GM19463 (cell line): Measurements from ENCODE around the gene ZNF445.
"Not testable (repeated sequence)": the region's sequence is repeated elsewhere in the genome, so short reads cannot be mapped to it uniquely, and the experiment has no call there.

ENCODE experiments used
- ATAC-seq: cut with Tn5 transposase; IDR thresholded peaks from one replicate; pipeline ENCODE4 v1.9.1; 2021; ENCODE audit warnings: mild to moderate bottlenecking, moderate library complexity; ENCODE audit not compliant: unreplicated experiment

Gene ZNF445

DNA sequence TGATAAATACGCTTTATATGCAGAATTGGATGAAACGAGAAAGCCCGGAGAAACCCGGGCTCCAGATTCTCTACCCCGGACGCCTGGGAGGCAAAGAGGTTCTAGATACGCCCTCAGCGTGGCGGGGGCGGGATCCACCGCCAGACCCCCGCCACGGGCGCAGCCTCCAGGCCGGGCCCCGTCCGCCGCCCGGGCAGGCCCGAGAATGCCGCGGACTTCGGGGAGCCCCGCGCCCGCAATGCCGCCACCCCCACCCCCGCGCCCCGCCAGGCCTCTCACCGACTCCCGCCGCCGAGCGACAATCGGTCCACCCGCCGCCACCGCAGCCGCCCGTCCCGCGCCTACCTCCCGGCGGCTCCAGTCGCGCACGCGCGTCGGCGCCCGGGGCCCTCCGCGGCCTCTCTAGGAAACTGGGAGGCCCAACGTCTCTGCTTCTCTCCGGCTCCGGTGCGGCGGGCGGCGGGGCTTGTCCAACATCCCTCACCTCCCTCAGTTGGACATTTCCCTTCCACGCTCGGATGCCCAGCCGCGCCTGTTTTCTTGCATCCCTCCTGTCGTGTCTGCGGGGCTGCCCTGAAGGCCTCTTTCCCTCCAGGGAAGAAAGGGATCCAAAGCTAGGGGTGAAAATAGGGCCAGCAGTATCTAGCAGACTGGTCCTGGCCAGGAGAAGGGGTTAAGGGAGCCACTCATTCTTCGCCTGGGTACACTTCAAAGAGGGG lies at the start of gene ZNF445:
Gene ZNF445 (minus strand): TSS at position 359 of the 719 bp plus-strand sequence. CDS start 22,121 bp downstream, outside the sequence.
- ATAC-seq, result peak; percentile 87

DNA sequence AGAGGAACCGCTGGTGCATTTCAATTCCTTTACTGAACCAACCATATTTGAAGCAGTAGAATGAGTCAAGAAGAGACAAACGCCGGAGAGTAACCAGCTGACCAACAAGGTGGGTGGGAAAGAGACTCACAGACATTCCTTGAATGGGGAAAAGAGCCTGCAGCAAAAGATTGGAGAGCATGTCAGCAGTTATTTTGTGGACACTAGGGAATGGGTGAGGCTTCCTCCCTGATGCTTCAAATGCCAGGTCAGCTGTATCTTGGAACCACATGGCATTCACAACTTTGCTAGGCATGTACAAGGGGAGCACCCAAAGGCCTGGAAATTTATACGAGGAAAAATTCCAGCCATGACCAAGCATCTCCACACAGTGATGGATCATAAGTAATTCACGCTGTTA lies 47.6 kb upstream of the ZNF445 start:
- no peak for ATAC-seq

DNA sequence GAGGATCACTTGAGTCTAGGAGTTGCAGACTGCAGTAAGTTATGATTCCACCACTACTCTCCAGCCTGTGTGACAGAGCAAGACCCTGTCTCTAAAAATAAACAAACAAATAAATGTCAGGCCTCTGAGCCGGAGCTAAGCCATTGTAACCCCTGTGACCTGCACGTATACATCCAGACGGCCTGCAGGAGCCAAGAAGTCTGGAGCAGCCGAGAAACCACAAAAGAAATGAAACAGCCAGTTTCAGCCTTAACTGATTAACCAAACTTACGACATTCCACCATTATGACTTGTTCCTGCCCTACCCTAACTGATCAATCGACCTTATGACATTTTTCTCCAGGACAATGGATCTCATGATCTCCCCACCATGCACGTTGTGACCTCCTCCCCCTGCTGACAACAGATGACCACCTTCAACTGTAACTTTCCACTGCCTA lies 45.0 kb upstream of the ZNF445 start:
- ATAC-seq, result no peak

DNA sequence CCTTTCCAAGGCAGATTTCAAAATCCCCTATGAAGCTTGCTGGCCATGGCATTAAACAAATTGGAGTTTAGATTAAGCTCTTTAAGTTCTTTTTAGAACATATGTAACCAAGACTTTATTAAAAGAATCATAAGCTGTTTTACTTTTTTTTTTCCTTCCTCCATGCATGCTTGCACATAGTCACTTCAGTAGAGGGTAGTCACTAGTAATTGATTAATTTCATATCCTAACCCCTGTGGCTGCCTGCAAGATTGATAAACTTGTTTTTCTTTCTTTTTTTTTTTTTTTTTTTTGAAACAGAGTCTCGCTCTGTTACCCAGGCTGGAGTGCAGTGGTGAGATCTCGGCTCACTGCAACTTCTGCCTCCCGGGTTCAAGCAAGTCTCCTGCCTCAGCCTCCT lies 44.3 kb upstream of the ZNF445 start:
- ATAC-seq, result no peak

DNA sequence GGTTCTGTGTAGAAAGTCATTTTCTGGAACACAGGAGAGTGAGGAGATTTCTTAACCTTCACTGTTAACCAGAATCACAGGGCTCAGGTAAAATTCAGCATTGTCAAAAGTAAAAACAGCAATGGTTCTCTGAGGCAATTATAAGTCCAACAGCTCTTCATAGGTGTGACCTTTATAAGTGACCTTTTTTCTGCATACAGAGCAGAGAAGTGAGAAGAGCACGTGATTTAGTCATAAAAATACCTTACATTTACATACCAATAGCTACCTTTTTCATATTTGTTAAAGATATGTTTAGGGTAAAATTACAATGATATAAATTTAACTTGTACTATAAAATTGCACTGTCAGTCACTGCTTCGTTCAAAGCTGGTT lies 41.3 kb upstream of the ZNF445 start:
- no peak for ATAC-seq

DNA sequence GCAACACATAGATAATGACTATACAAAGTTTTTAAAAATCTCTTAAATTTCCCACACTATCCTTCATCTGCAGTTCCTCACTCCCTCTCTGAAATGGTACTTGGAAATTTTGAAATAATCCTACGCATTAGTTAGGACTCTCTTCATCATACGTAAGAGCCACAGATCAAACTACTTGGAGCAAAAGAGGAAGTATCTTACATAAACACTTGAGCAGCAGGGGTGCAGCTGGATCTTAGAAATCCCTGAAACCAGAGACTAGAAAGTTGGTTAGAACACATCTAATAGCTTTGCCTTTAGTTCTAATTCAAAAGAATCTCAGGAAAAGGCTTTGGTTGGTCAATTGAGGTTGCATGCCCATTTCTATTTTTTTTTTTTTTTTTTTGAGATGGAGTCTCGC lies 38.8 kb upstream of the ZNF445 start:
- no peak for ATAC-seq

DNA sequence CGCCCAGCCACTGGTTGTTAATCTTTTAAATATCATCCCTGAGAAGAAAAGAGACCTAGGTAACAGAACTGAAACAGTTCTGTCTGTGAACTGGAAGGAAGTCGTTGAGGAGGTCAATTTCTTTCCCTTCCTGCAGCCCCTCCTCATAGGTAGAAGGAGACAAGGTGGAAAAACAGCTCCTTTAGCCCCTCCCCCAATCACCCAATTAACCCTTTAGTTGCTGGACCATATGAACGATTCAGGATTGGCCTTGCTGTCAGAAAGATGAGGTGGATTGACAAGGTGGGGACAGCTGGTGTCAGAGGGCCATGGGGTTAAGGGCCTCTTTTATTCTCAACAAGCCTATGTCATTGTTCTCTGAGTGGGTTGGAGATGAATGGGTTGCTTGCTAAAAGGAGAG lies 36.0 kb upstream of the ZNF445 start:
- ATAC-seq, result no peak

DNA sequence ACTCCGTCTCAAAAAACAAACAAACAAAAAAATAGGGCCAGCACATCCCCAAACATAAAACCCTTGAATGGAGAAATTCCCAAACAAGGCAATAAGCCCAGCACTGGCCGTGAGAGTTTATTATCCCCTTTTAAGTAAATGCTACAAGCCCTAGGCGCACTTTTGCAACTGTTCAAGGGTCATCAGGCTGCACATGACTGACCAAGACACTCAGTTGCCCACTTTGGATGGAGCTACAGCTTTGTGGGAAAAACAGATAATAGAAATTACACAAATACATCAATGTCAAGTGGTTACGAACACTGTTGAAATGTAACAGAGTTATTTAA lies 33.7 kb upstream of the ZNF445 start:
- ATAC-seq, result no peak

DNA sequence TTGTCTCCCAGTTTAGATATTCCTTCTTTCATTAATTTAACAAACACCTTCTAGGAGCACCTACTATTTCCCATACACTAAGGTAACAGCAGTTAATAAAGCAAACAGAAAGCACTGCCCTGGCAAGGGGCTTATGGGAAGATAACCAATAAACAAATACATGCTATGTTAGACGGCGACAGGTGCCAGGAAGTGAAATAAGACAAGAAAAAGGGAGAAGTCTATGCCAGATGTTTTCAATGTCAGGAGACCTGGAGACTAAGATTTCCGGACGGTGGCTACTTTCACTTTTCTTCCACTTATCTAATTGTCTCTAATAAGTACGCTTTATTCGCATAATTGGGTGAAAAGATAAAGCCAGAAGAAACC lies 32.5 kb upstream of the ZNF445 start:
- peak; percentile 50 for ATAC-seq

DNA sequence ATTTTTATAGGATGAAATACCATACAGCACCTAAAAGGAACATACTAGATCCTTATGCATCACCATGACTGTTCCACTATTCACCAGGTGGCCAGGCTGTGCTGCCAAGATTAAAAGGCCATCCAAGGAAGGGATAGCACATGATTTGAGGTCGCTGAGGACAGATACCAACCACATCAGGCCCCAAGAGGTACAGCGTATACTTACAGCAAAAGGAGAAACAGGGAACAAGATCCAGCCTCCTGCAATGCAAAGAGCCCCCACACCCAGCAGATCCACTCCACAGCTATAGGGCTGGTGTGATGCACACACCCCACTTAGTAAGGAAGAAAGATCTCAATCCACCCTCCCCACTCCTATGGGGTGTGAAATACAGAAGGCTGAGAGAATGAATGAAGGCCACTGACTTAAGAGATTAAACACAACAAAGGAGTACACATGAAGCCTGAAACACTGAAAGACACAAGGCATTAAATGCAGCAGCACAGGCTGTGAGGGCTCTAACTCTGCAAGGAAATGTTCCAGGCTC lies 32.0 kb upstream of the ZNF445 start:
- no peak for ATAC-seq

DNA sequence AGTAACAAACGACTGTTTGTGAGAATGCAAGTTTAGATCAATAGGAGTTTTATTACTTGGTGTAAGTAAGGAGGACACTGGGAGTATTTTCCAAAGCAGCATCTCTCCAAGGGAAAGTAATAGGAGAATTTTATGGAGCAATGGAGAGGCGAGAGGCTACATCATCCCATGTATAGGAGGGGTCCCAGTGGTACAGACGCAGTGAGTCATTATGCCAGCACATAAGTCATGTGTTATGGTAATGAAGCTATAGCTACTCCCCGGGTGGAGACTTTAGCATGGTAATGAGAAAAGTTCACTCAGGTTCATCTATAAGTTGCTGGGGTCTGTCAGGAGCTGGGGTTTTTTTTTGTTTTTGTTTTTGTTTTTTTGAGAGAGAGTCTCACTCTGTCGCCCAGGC lies 29.5 kb upstream of the ZNF445 start:
- no peak for ATAC-seq

DNA sequence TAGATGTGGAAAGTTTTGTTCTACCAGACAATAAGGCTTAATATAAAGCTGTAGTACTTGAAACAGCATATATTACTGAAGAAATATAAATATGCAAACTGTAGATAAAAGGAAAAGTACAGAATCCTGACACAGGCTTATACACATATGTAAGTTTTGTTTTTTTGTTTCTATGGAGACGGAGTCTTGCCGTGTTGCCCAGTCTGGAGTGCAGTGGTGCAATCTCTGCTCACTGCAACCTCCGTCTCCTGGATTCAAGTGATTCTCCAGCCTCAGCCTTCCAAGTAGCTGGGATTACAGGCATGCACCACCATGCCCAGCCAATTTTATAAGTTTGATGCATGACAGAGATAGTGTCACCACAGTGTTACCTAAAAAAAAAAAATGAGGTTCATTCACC lies 29.1 kb upstream of the ZNF445 start:
- ATAC-seq, result no peak

DNA sequence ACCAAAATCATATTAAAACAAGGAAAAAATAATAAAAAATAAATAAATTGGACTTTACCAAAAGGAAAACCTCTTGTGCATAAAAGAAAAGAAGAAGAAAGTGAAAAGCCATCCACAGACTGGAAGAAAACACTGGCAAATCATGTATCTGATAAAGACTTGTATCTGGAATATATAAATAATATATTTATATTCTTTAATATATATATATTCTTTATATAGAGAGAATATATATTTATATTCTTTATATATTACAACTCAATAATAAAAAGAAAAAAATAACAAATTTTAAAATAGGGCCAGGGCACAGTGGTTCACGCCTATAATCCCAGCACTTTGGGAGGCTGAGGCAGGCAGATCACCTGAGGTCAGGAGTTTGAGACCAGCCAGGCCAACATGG lies 27.1 kb upstream of the ZNF445 start:
- no peak for ATAC-seq

DNA sequence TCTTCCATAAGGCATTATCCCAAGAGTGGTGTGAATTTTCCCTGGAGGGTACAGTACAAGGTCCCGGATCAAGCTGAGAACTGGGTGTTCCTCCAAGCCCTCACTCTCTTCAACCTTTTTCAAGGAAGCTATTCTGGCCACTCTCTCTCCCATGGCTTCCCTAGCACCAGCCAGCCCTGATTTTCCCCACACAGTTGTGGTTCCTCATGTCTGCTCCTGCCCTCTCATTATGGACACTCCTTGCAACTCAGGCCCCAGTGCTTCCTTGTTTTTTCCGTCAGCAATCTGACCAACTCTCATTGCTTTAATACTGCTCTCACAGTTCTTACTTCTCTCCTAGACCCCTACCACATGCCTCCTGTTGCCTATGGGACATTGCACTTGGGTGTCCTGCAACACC lies 25.7 kb upstream of the ZNF445 start:
- ATAC-seq, result not testable (repeated sequence)

DNA sequence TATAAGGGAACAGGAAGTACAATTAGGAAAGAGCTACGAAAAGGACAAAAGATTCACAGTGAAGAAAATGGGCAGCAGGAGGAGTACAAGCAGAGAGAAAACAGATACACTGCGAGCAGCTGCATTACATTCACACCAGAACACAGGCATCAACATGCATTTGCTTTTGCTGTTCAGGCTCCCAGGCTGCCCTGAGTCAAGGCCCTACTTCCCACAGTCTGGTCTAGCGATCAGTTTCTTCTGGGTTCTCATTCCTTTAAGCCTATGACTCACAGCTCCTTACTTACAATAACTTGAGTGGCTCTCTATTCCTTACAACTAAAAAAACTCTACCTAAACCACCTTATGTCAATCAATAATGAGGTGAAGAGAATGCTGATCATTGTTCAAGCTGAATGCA lies 24.5 kb upstream of the ZNF445 start:
- no peak for ATAC-seq

DNA sequence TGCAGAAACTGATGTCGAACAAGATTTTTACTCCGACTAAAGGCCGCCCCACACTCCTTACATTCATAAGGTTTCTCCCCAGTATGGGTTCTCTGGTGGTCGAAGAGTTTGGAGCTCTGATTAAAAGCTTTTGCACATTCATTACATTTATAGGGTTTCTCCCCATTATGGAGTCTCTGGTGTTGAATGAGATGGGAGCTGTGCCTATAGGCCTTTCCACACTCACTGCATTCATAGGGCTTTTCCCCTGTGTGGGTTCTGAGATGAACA lies 22.4 kb upstream of the ZNF445 start:
- ATAC-seq, result not testable (repeated sequence)

DNA sequence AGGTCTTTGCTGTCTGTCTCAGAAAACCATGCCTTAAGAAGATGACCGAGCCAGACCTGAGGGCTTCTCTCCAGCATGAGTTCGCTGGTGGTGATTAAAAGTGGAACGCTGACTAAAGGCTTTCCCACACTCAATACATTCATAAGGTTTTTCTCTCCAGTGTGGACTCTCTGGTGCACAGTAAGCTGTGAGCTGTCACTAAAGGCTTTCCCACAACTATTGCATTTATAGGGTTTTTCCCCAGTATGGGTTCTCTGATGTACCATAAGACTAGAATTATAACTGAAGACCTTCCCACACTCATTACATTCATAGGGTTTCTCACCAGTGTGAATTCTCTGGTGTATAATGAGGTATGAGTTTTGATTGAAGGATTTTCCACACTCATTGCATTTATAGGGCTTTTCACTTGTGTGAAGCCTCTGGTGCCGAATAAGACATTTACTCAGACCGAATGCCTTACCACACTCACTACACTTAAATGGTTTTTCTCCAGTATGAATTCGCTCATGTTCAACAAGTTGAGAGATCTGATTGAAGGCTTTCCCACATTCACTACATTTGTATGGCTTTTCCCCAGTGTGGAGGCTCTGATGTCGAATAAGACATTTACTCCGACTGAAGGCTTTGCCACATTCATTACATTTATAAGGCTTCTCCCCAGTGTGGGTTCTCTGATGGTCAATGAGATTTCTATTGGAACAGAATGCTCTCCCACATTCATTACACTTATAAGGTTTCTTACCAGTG lies 21.9 kb upstream of the ZNF445 start:
- no peak for ATAC-seq

DNA sequence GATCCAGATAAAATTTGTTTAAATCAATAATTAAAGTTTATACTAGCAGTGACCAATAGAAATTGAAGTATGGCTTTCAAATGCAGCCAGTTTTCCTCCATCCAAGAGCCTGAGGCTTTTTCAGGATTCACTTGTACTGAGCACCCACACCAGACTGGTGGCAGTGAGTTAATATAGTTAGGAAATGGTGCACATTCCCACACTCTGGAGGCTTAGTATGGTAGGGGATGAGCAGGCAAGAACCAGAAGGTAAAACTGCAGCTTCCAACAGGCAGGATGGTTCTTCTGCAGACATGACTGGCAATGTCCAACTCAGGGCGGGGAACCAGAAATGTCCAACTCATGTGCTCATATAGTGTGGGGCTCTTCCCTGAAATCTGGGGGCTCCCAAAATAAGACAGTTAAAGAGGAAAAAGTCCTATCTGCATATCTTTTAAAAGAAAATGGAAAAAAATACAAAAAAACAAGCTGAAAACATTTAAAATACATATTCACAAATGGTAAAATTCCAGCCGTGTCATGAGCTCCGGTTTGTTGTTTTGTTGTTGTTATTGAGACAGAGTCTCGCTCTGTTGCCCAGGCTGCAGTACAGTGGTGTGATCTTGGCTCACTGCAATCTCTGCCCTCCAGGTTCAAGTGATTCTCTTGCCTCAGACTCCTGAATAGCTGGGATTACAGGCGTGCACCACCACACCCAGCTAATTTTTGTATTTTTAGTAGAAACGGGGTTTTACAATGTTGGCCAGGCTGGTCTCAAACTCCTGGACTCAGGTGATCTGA lies 18.4 kb upstream of the ZNF445 start:
- no peak for ATAC-seq

DNA sequence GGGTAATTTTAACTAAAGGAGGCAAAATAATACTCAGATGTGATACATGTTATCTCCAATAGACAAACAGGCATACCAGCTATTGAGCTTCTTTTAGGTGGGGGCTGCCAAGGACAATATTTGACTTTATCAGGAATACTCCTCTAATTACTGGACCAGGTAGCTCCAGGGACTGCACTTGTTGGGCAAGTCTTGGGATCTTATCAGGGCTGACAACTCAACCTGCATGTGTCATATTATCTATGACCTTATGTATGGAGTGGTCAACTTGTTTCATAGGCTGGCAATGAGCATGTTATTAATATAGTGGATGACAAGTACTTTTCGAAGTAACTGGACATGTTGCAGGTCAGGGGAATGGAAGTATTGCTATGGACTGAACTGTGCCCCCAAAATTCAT lies 15.0 kb upstream of the ZNF445 start:
- no peak for ATAC-seq

DNA sequence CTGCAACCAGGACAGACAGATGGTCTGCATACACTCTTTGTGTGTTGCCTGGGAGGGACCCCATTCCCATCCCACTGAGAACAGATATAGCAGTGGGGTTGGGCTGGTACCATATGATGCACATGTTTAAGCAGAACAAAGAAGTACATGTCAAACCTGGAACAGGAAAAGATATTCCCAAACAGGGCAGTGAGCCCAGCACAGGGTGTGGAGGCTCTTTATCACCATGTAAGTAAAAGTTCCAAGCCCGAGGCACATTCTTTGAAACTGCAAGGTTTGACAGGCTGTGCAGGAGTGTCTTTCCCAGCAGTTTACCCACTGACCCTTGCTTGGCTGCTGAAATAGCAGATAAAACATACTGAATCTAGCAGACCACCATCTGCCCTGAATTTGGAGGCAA lies 5.3 kb upstream of the ZNF445 start:
- ATAC-seq, result no peak

DNA sequence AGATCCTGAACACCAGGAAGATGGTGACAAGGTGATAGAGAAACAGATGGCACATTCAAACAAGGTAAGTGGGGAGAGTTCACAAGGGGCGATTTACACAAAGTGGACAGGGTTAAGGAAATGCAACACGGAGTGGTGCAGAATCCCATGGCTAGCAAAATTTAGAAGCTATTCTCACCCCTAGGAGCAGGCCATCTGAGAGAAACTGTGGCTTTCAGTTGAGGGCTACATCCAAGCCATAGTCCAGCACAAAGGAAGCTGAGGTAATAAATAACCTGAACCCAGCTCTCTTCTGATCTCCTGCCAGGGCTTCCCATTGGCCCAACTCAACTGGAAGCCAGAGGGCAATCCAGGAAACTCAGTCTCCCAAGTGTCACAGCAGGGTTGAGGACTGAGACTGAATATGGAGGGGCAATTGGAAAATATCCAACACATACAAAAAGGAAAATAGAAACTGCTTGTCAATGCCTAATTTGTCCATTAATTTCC lies 1.2 kb upstream of the ZNF445 start:
- no peak for ATAC-seq

DNA sequence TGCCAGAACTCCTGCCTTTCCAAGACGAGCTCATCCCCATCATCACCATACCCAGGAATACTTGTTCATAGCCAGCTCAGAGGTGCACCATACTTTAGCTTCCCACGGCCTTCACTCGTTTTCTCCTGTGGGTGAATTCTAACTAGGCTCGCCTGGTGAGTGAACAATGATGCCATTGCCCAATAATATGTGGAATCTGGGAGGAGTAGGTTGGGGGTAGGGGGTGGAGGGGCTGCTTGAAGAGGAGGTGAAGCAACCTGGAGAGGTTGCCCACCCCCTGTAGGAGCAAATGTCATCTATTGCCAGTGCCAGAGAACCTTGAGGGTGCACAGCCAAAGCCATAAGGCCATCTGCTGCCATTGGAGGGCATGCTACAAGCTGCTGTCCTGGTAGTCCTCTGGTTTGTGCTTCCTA lies 592 bp upstream of the ZNF445 start:
- ATAC-seq, result no peak
